Measurements from ENCODE around the gene SPTB. TPM values are rescaled to one million over a fixed set of nuclear protein-coding genes. Genes with fewer than 3 reads are reported as not detected.

Gene SPTB
- total RNA-seq, 1 experiment from 2014 or later, result 2.3 TPM

DNA sequence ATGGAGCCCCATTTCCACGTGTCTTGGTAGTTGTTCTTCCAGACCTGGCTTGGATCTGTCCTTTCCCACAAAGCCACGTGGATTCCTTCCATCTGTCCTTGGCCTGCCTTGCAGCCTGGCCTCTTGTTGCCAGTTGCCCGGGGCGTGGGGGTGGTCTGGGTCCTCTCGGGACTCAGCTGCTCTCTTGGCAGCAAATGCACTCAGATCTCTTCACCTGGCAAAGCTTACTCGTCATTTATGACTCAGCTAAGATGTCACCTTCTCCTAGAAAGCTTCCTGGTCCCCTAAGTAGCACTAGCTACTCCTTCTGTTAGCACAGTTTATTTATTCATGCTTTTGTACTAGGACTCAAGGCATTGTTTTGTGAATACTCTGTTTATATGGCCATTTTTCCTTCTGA lies 161.8 kb downstream of the SPTB start:
- no peaks in the 10 kb centered on the region for H3K27me3 ChIP-seq (ENCODE audit: insufficient read depth, low read length)
- no peak overlapping the region for H2BK20ac ChIP-seq (ENCODE audit: low read depth, low read length, poor library complexity, severe bottlenecking)
- no peak for DNase-seq
- H3K23me2 ChIP-seq (ENCODE audit: insufficient read length, low read depth, low read length, poor library complexity, severe bottlenecking), result peaks cover 10% of the 10 kb centered on the region
- no peak overlapping the region for H3K56ac ChIP-seq (ENCODE audit: insufficient read length, low read depth, low read length)
- no peak overlapping the region for H2BK5ac ChIP-seq (ENCODE audit: insufficient read length, low read length)
- no peak overlapping the region for H2BK12ac ChIP-seq (ENCODE audit: insufficient read length, low read depth, low read length)
- WGBS (ENCODE audit: extremely low coverage, insufficient read length, low lambda C conversion rate), result no CpG with 5 or more reads among the region's 6 CpGs
- peaks cover 38% of the 10 kb centered on the region; the same call in 1 of the 2 replicates for H3K79me2 ChIP-seq (ENCODE audit: insufficient read depth, low read length)
- H3K9ac ChIP-seq (ENCODE audit: extremely low read depth, insufficient read length, low read length), result no peak overlapping the region
- H3K79me1 ChIP-seq (ENCODE audit: insufficient read depth, low read depth, low read length, poor library complexity, severe bottlenecking), result peaks cover 2% of the 10 kb centered on the region
- no peak for TF ChIP-seq CTCF (conservative IDR thresholded peaks at IDR 0.05)
- H3K4me1 Mint-ChIP-seq, result peaks cover 76 to 83% of the 10 kb centered on the region in 2 experiments
- H2BK120ac ChIP-seq (ENCODE audit: low read depth, low read length, poor library complexity, severe bottlenecking), result no peak overlapping the region
- peak overlapping the region; percentile 5 to 77; a peak in 4 of 5 replicates for H3K4me3 Mint-ChIP-seq
- peak overlapping the region in 2 of 3 experiments; percentile 31 to 93; a peak in 2 of 7 replicates for H3K27ac Mint-ChIP-seq
- no peak overlapping the region for H4K5ac ChIP-seq (ENCODE audit: insufficient read length, low read depth, low read length)
- H3K4me1 ChIP-seq (ENCODE audit: insufficient read depth, low read length), result peaks cover 23% of the 10 kb centered on the region; the same call in 1 of the 2 replicates
- H2AK5ac ChIP-seq (ENCODE audit: insufficient read length, low read length), result no peak overlapping the region
- no peak overlapping the region for H3K4ac ChIP-seq (ENCODE audit: low read depth, low read length)
- H2AFZ ChIP-seq (ENCODE audit: low read length), result no peak overlapping the region
- H3K18ac ChIP-seq (ENCODE audit: insufficient read length, low read depth, low read length), result peak overlapping the region; percentile 27
- peaks cover 19 to 33% (median 19%) of the 10 kb centered on the region in 3 experiments for H3K36me3 Mint-ChIP-seq (ENCODE audit: insufficient read depth in 1 of 3, low read depth in 3 of 3)
- H3K27ac ChIP-seq (ENCODE audit: insufficient read length, low read depth, low read length), result no peak overlapping the region
- no peak overlapping the region for H4K8ac ChIP-seq (replicated peaks; ENCODE audit: insufficient read length, low read depth, low read length)
- H4K91ac ChIP-seq (ENCODE audit: insufficient read length, low read depth, low read length), result no peak overlapping the region
- no peak overlapping the region for H3K23ac ChIP-seq (ENCODE audit: insufficient read length, low read depth, low read length)
- peaks cover 2% of the 10 kb centered on the region for H4K20me1 ChIP-seq (ENCODE audit: control insufficient read depth, insufficient read depth, insufficient read length)
- no peaks in the 10 kb centered on the region for H3K9me3 ChIP-seq (ENCODE audit: control insufficient read depth, low read depth, low read length)
- no peak overlapping the region for H3K14ac ChIP-seq (ENCODE audit: insufficient read depth, low read length)
- H3K4me2 ChIP-seq (ENCODE audit: insufficient read depth, insufficient read length, low read length), result peak overlapping the region; percentile 45
- H3K9me3 Mint-ChIP-seq, result peaks cover 16% of the 10 kb centered on the region in 2 experiments
- H3K27me3 Mint-ChIP-seq (ENCODE audit: low read depth), result peaks cover 15% of the 10 kb centered on the region
- H3T11ph ChIP-seq (ENCODE audit: low read length), result no peak overlapping the region
- H2BK15ac ChIP-seq (ENCODE audit: low read depth, low read length), result no peak overlapping the region
